HFF-Myc (cell line): ENCODE data around the gene NPLOC4.

ENCODE experiments used
- DNase-seq: peaks from one replicate; pipeline ENCODE4 v3.0.0-alpha.2; 2011; ENCODE audit warnings: low read depth; ENCODE audit errors: extremely low read depth
- H3K4me3 ChIP-seq: replicated peaks from 2 replicates; pipeline ENCODE4 v1.5.1; 2011; ENCODE audit warnings: low read depth, mild to moderate bottlenecking, control low read depth, low read length
- CTCF ChIP-seq: IDR thresholded peaks from 2 replicates; pipeline ENCODE4 v1.5.1; 2012; ENCODE audit warnings: mild to moderate bottlenecking, low read depth, low read length, control low read depth; ENCODE audit errors: missing control alignments

NPLOC4 gene

DNA sequence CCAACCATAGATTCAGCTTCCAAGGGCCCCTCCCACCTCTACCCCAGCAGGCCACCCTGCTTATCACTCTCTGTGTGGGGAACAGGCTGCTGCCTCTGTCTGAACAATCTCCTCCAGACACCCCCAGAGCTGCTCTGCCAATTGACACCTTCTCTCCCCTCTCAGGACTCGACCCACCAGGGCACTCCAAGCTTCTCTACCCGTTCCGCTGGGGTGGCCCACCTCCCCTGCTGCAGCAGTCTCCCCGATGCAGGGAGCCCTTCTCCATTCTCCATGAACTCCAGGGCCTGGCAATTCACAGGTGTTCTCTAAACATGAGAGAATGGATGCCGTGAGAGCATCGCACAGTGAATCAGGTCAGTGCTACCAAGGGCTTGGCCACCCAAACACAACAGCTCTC, 56.4 kb downstream of the NPLOC4 start:
- H3K4me3 ChIP-seq = no peak overlapping the region
- no peak for DNase-seq
- no peak for TF ChIP-seq CTCF

- DNase-seq = no peak
- TF ChIP-seq CTCF = no peak
- no peak overlapping the region for H3K4me3 ChIP-seq
Measured at GRCh38 chr17:81579821-81580321, 57.0 kb downstream of the NPLOC4 start.

DNA sequence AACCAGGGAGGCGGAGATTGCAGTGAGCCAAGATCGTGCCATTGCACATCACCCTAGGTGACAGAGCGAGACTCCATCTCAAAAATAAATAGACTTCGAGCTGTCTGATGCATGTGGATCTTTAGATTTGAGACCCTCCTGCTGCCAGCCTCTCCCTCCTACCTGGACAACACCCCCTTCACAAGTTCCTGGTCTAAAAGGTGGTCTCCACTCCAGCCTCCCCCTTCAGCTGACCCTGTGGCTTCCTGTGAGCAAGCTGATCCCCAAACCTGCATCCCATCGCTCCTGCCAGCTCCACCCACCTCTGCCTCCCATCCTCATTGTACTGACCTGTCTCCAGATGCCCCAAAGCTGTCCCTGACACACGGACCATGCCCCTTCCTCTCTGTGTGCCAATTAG, 57.6 kb downstream of the NPLOC4 start:
- no peak for DNase-seq
- no peak overlapping the region for H3K4me3 ChIP-seq
- no peak for TF ChIP-seq CTCF

GRCh38 chr17:81578561-81579225, 58.2 kb downstream of the NPLOC4 start:
- H3K4me3 ChIP-seq = no peak overlapping the region
- no peak for TF ChIP-seq CTCF
- DNase-seq = no peak

DNA sequence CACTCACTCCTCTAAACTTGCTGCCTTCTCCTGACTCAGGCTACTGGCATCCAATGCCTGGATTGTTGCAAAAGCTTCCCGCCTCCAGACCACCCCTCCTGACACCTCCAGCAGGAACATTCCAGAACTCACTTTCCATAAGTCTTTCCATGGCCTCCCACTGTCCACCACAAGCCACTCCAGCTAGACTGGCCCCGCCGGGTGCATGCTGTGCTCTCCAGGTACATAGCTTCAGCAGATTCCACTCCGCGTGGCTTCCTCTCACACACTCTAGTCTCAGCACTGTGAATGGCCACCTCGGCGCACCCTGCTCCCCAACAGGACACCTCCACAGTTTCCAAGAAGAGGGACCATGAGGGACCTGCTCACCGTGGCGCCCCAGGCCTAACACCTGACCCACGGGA, 58.9 kb downstream of the NPLOC4 start:
- no peak overlapping the region for H3K4me3 ChIP-seq
- no peak for TF ChIP-seq CTCF
- DNase-seq = no peak

GRCh38 chr17:81577278-81578000, 59.5 kb downstream of the NPLOC4 start:
- TF ChIP-seq CTCF = no peak
- no peak overlapping the region for H3K4me3 ChIP-seq
- no peak for DNase-seq
